IPS-18c (cell line): ENCODE results near the gene ZNF804B.

Experiments
- H3K4me3 ChIP-seq: 2 replicates; pipeline ENCODE4 v1.7.0; 2013; ENCODE audit warnings: low read depth, mild to moderate bottlenecking, low read length, moderate library complexity; ENCODE audit not compliant: insufficient read depth
- H3K9me3 ChIP-seq: one replicate; pipeline ENCODE4 v1.6.1; 2013; ENCODE audit warnings: mild to moderate bottlenecking, low read length, moderate library complexity; ENCODE audit not compliant: control insufficient read depth, insufficient read depth

The ZNF804B gene

DNA sequence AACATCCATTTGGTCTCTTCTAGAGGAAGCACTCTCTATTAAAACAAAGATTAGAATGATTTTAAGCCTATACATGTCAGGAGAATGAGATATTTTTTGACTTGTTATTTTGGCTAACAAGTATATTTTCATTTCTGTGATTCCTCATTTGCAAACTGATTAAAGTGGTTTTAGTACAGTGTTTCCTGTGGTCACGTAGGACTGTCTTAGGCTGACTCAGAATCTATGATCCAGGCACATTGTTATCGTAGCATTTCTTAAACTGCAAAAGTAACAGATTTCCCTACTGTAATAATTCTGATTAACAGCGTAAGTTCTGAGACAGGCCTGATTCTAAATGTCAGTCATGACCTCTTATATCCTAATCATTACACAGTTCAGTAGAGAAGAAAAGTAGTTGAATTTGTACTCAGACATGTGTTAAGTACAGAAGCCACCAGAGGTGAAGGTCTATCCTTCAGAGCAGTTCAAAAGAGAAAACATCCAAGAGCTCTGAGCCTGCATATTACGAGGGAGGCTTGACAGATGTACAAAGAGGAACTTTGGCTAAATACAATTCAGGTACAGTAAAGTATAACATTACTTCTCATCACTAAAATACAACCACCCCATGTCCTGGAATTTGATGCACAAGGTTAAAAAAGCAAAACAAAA is 160.1 kb downstream of the ZNF804B start:
- Histone ChIP-seq H3K4me3 (no peak overlapping the region), H3K9me3 (no peaks in the 10 kb centered on the region)

DNA sequence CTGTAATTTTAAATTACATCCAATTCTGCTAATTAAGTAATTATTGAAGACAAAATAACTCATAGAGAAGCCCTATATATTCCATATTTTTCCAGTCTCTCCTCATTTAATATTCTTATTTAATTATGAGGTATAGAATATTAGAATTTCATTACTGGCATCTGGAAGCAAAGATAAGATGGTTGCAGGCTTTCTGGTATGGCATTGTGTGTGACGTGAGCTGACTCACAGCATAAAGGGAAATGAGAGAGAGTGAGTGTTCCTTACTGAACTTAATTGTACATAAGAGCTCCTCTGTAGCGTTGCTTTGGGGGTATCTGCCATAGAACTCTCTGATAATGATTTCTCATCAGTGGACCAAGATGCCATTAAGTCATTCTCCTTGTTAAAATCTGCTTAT is 163.4 kb downstream of the ZNF804B start:
- H3K9me3 ChIP-seq, result no peaks in the 10 kb centered on the region
- H3K4me3 ChIP-seq, result no peak overlapping the region

- H3K4me3 ChIP-seq, result no peak overlapping the region
These were observed 168.8 kb downstream of the ZNF804B start for GRCh38 chr7:88928276-88928675.

DNA sequence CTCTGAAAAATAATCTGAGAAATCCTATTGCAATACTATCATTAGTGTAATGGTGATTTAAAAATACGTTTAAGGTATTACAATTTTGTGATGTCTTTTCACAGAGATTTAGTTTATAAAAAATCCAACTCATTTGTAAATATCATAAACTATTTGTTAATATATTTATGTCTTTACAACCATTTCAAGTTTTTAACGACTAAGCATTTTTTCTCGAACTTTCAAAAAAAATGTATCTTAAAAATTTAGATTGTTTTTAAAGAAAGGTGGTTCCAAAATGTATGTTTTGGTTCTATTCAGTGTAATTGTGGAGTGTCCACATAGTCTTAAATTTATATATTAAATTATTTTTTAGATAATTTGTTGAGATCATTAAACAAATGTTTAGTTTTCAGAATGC is 170.2 kb downstream of the ZNF804B start:
- Histone ChIP-seq H3K9me3 (no peaks in the 10 kb centered on the region), H3K4me3 (no peak overlapping the region)

More at GRCh38 chr7:88928276-88928675, 168.8 kb downstream of the ZNF804B start:
- H3K9me3 ChIP-seq, result no peaks in the 10 kb centered on the region

DNA sequence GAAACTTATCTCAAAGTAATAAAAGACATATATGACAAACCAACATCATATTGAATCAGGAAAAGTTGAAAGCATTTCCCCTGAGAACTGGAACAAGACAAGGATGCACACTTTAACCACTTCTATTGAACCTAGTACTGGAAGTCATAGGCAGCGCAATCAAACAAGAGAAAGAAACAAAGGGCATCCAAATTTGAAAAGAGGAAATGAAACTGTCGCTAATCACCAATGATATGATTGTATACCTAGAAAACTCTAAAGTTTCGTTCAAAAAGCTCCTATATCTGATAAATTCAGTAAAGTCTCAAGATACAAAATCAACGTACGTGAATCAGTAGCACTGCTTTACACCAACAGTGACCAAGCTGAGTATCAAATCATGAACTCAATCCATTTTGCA is 173.8 kb downstream of the ZNF804B start:
- Histone ChIP-seq H3K4me3 (no peak overlapping the region), H3K9me3 (no peaks in the 10 kb centered on the region)

GRCh38 chr7:88942815-88943501 is 183.5 kb downstream of the ZNF804B start:
- no peaks in the 10 kb centered on the region for H3K9me3 ChIP-seq
- H3K4me3 ChIP-seq, result no peak overlapping the region

DNA sequence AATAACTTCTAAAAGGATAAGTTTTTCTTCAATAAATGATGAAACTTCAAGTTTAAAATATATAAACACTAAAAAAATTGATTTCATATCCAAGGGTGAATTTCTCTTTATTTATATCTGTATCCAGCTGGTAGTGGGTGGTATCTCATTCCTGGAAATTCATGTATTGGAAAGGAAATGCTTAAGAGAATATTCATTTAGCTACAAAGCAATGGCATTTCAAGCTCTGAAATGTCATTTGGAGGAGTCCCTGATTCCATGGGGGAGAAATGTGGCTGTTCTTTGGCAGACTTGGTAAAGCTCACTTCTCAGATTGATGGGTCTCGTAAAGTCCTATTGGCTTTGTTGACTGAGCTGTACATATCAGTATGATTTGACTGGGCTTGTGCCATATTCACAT is 192.3 kb downstream of the ZNF804B start:
- Histone ChIP-seq H3K9me3 (no peaks in the 10 kb centered on the region), H3K4me3 (no peak overlapping the region)

- no peaks in the 10 kb centered on the region for H3K9me3 ChIP-seq
- H3K4me3 ChIP-seq, result no peak overlapping the region
These were observed 204.9 kb downstream of the ZNF804B start for GRCh38 chr7:88964418-88964817.

GRCh38 chr7:88965371-88965770 is 205.9 kb downstream of the ZNF804B start:
- Histone ChIP-seq H3K9me3 (no peaks in the 10 kb centered on the region), H3K4me3 (no peak overlapping the region)

GRCh38 chr7:88967432-88967831 is 207.9 kb downstream of the ZNF804B start:
- no peaks in the 10 kb centered on the region for H3K9me3 ChIP-seq
- no peak overlapping the region for H3K4me3 ChIP-seq

GRCh38 chr7:88969167-88969566 is 209.7 kb downstream of the ZNF804B start:
- no peaks in the 10 kb centered on the region for H3K9me3 ChIP-seq
- no peak overlapping the region for H3K4me3 ChIP-seq

GRCh38 chr7:88985295-88985694 is 225.8 kb downstream of the ZNF804B start:
- H3K9me3 ChIP-seq, result no peaks in the 10 kb centered on the region

DNA sequence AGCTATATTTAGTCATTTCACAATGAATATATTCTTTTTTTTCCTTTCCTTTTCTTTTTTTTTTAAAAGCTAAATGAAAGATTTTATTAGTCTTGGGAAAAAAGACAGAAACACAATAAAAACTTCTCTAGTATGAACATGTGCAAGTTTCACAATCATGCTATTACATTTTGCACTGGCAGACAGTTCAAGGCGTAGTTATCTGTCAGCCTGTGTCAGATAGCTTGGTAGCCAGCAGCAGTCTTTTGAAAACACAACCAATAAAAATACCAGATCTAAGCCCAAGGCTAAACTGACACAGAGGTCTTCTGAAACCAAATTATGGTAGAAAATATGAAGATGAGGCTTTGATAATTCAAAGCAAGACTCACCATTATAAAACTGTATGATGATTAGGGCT is 241.8 kb downstream of the ZNF804B start:
- H3K9me3 ChIP-seq, result no peaks in the 10 kb centered on the region
- no peak overlapping the region for H3K4me3 ChIP-seq

More at GRCh38 chr7:88985295-88985694, 225.8 kb downstream of the ZNF804B start:
- no peak overlapping the region for H3K4me3 ChIP-seq

- no peak overlapping the region for H3K4me3 ChIP-seq
These were observed 243.8 kb downstream of the ZNF804B start for GRCh38 chr7:89002981-89003956.

GRCh38 chr7:89012016-89012415 is 252.5 kb downstream of the ZNF804B start:
- Histone ChIP-seq H3K4me3 (no peak overlapping the region), H3K9me3 (peaks cover 2% of the 10 kb centered on the region)

More at GRCh38 chr7:89002981-89003956, 243.8 kb downstream of the ZNF804B start:
- H3K9me3 ChIP-seq, result no peaks in the 10 kb centered on the region

- Histone ChIP-seq H3K4me3 (no peak overlapping the region), H3K9me3 (no peaks in the 10 kb centered on the region)
These were observed 258.2 kb downstream of the ZNF804B start for GRCh38 chr7:89017695-89018094.

DNA sequence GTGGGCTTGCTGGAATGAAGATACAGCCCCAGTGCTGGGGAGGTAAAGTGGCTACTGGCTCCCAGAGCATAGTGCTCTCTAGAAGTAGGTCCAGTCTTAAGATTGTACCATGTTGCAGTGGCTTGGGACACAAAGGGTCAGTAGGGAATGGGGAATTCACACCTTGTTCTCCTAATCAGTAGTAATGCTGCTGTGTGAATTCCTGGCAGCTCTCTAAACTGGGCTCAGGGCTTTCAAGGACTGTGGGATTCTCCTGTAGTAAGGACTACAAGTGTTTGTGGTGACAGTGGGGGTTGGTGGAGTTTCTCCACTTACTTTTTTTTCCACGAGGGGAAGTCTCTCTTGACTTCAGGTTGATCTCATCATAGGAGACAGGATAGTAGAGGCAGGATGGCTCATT is 262.2 kb downstream of the ZNF804B start:
- Histone ChIP-seq H3K9me3 (no peaks in the 10 kb centered on the region), H3K4me3 (no peak overlapping the region)

GRCh38 chr7:89023206-89023605 is 263.7 kb downstream of the ZNF804B start:
- no peaks in the 10 kb centered on the region for H3K9me3 ChIP-seq
- H3K4me3 ChIP-seq, result no peak overlapping the region
